Mesendoderm (in vitro differentiated cells): ENCODE measurements around the gene ITFG2.

Source experiments
- DNase-seq: peaks from one replicate; pipeline ENCODE4 v3.0.0; 2013
- H2AK5ac ChIP-seq: 2 replicates; pipeline ENCODE4 v1.6.1; 2013; ENCODE audit warnings: low read length, inconsistent platforms
- H2BK120ac ChIP-seq: 2 replicates; pipeline ENCODE4 v1.6.1; 2013; ENCODE audit warnings: low read depth, mild to moderate bottlenecking, low read length, moderate library complexity, mixed read lengths
- H2BK15ac ChIP-seq: replicated peaks from 2 replicates; pipeline ENCODE4 v1.6.1; 2013; ENCODE audit warnings: low read depth, mild to moderate bottlenecking, moderate library complexity
- H2BK5ac ChIP-seq: 2 replicates; pipeline ENCODE4 v1.6.1; 2013; ENCODE audit warnings: low read length, inconsistent platforms
- H3K18ac ChIP-seq: 2 replicates; pipeline ENCODE4 v1.6.1; 2013; ENCODE audit warnings: mild to moderate bottlenecking, low read length, mixed read lengths
- H3K23ac ChIP-seq: one replicate; pipeline ENCODE4 v1.6.1; 2013; ENCODE audit warnings: low read length
- H3K27ac ChIP-seq: 2 replicates; pipeline ENCODE4 v1.5.1; 2013; ENCODE audit warnings: low read depth, mild to moderate bottlenecking, inconsistent platforms, low read length, moderate library complexity
- H3K27me3 ChIP-seq: 2 replicates; pipeline ENCODE4 v1.6.1; 2013; ENCODE audit warnings: low read length, control low read depth, mild to moderate bottlenecking, inconsistent platforms; ENCODE audit not compliant: insufficient read depth, poor library complexity
- H3K36me3 ChIP-seq: 2 replicates; pipeline ENCODE4 v1.6.1; 2013; ENCODE audit warnings: low read length, inconsistent platforms; ENCODE audit not compliant: control insufficient read depth, insufficient read depth
- H3K4ac ChIP-seq: one replicate; pipeline ENCODE4 v1.6.1; 2013; ENCODE audit warnings: low read depth, mild to moderate bottlenecking, low read length, moderate library complexity
- H3K4me1 ChIP-seq: 2 replicates; pipeline ENCODE4 v1.6.1; 2013; ENCODE audit warnings: low read depth, low read length, inconsistent platforms; ENCODE audit not compliant: control insufficient read depth
- H3K4me2 ChIP-seq: 2 replicates; pipeline ENCODE4 v1.6.1; 2013; ENCODE audit warnings: low read length
- H3K4me3 ChIP-seq: 2 replicates; pipeline ENCODE4 v1.5.1; 2013; ENCODE audit warnings: mild to moderate bottlenecking, low read length
- H3K56ac ChIP-seq: one replicate; pipeline ENCODE4 v1.6.1; 2013; ENCODE audit warnings: low read length
- H3K79me1 ChIP-seq: 2 replicates; pipeline ENCODE4 v1.6.1; 2013; ENCODE audit warnings: low read length, inconsistent platforms
- H3K79me2 ChIP-seq: 2 replicates; pipeline ENCODE4 v1.6.1; 2013; ENCODE audit warnings: mild to moderate bottlenecking, low read length; ENCODE audit not compliant: control insufficient read depth, insufficient read depth
- H3K9ac ChIP-seq: 2 replicates; pipeline ENCODE4 v1.6.1; 2013; ENCODE audit warnings: low read length, inconsistent platforms
- H4K5ac ChIP-seq: one replicate; pipeline ENCODE4 v1.6.1; 2013; ENCODE audit warnings: low read length
- H4K8ac ChIP-seq: one replicate; pipeline ENCODE4 v1.6.1; 2013; ENCODE audit warnings: low read depth, mild to moderate bottlenecking, control low read depth, low read length, moderate library complexity
- WGBS: extraction: QIAGEN DNeasy Blood & Tissue Kit; methylation state at CpG from one replicate; pipeline ENCODE4 v1.1.7; 2013; ENCODE audit warnings: low lambda C conversion rate, missing lambda C conversion rate; ENCODE audit not compliant: insufficient coverage; ENCODE audit errors: extremely low coverage; 5-methylcytosine and 5-hydroxymethylcytosine counted together

ITFG2 gene

GRCh38 chr12:2804393-2805142 lies 7.9 kb upstream of the ITFG2 start:
- H4K8ac ChIP-seq, result no peak overlapping the region
- no peak overlapping the region for H3K4me2 ChIP-seq
- DNase-seq, result no peak
- no peak overlapping the region for H3K56ac ChIP-seq
- H3K23ac ChIP-seq, result no peak overlapping the region
- no peak overlapping the region for H4K5ac ChIP-seq
- H3K4me3 ChIP-seq, result no peak overlapping the region
- peaks cover 31% of the 10 kb centered on the region for H3K36me3 ChIP-seq
- no peak overlapping the region for H3K18ac ChIP-seq
- no peak overlapping the region for H3K4ac ChIP-seq
- no CpG with 5 or more reads among the region's 5 CpGs for WGBS
- H3K79me1 ChIP-seq, result no peaks in the 10 kb centered on the region
- no peak overlapping the region for H2BK5ac ChIP-seq
- no peak overlapping the region for H2AK5ac ChIP-seq
- H3K27me3 ChIP-seq, result no peaks in the 10 kb centered on the region
- H3K9ac ChIP-seq, result no peak overlapping the region
- H2BK15ac ChIP-seq, result no peak overlapping the region
- H2BK120ac ChIP-seq, result no peak overlapping the region
- H3K79me2 ChIP-seq, result no peaks in the 10 kb centered on the region
- no peak overlapping the region for H3K27ac ChIP-seq
- H3K4me1 ChIP-seq, result no peaks in the 10 kb centered on the region

GRCh38 chr12:2805143-2805520 lies 7.3 kb upstream of the ITFG2 start:
- H3K79me2 ChIP-seq, result no peaks in the 10 kb centered on the region
- no peak overlapping the region for H2BK120ac ChIP-seq
- no peak overlapping the region for H2AK5ac ChIP-seq
- H4K5ac ChIP-seq, result no peak overlapping the region
- H3K4ac ChIP-seq, result no peak overlapping the region
- H3K27ac ChIP-seq, result no peak overlapping the region
- no peak for DNase-seq
- no peaks in the 10 kb centered on the region for H3K27me3 ChIP-seq
- H3K56ac ChIP-seq, result no peak overlapping the region
- H3K79me1 ChIP-seq, result no peaks in the 10 kb centered on the region
- H2BK15ac ChIP-seq, result no peak overlapping the region
- H3K4me1 ChIP-seq, result no peaks in the 10 kb centered on the region
- H4K8ac ChIP-seq, result no peak overlapping the region
- H3K18ac ChIP-seq, result no peak overlapping the region
- H3K23ac ChIP-seq, result no peak overlapping the region
- H3K4me3 ChIP-seq, result no peak overlapping the region
- H3K36me3 ChIP-seq, result peaks cover 28% of the 10 kb centered on the region
- no peak overlapping the region for H3K4me2 ChIP-seq
- no peak overlapping the region for H2BK5ac ChIP-seq
- H3K9ac ChIP-seq, result no peak overlapping the region
- no CpG with 5 or more reads among the region's 2 CpGs for WGBS

- Histone ChIP-seq H2BK120ac (no peak overlapping the region), H3K56ac (no peak overlapping the region), H3K79me1 (no peaks in the 10 kb centered on the region), H2BK15ac (no peak overlapping the region), H2BK5ac (no peak overlapping the region), H4K5ac (no peak overlapping the region), H3K36me3 (peaks cover 16% of the 10 kb centered on the region), H3K4me2 (no peak overlapping the region), H3K4ac (no peak overlapping the region), H3K79me2 (no peaks in the 10 kb centered on the region), H4K8ac (no peak overlapping the region), H3K18ac (no peak overlapping the region), H3K23ac (no peak overlapping the region), H3K27me3 (no peaks in the 10 kb centered on the region), H3K9ac (no peak overlapping the region), H3K27ac (no peak overlapping the region), H3K4me1 (no peaks in the 10 kb centered on the region), H2AK5ac (no peak overlapping the region), H3K4me3 (no peak overlapping the region)
- WGBS, result no CpG with 5 or more reads among the region's 6 CpGs
- DNase-seq, result no peak
Observed at GRCh38 chr12:2806700-2807099, 5.8 kb upstream of the ITFG2 start.

GRCh38 chr12:2811801-2812200 lies 667 bp upstream of the ITFG2 start:
- no peak overlapping the region for H2BK5ac ChIP-seq
- no peaks in the 10 kb centered on the region for H3K36me3 ChIP-seq
- H3K27me3 ChIP-seq, result no peaks in the 10 kb centered on the region
- H3K23ac ChIP-seq, result no peak overlapping the region
- H3K79me1 ChIP-seq, result no peaks in the 10 kb centered on the region
- H3K18ac ChIP-seq, result no peak overlapping the region
- H3K27ac ChIP-seq, result no peak overlapping the region
- no CpG with 5 or more reads among the region's 5 CpGs for WGBS
- H3K4ac ChIP-seq, result no peak overlapping the region
- H2BK15ac ChIP-seq, result no peak overlapping the region
- H3K56ac ChIP-seq, result no peak overlapping the region
- no peak for DNase-seq
- H3K9ac ChIP-seq, result no peak overlapping the region
- H3K79me2 ChIP-seq, result peaks cover 11% of the 10 kb centered on the region
- H3K4me1 ChIP-seq, result no peaks in the 10 kb centered on the region
- no peak overlapping the region for H2AK5ac ChIP-seq
- H4K5ac ChIP-seq, result no peak overlapping the region
- H3K4me3 ChIP-seq, result no peak overlapping the region
- no peak overlapping the region for H4K8ac ChIP-seq
- H2BK120ac ChIP-seq, result no peak overlapping the region
- no peak overlapping the region for H3K4me2 ChIP-seq

GRCh38 chr12:2813214-2814185 lies 1.0 kb downstream of the ITFG2 start:
- peak overlapping the region; percentile 40 for H3K27ac ChIP-seq
- no CpG with 5 or more reads among the region's 10 CpGs for WGBS

More at GRCh38 chr12:2813214-2814185, 1.0 kb downstream of the ITFG2 start:
- Histone ChIP-seq H3K4me3 (peak overlapping the region; percentile 20), H3K79me1 (peaks cover 2% of the 10 kb centered on the region), H2BK15ac (no peak overlapping the region), H3K4me1 (no peaks in the 10 kb centered on the region), H2BK5ac (no peak overlapping the region), H3K4me2 (peak overlapping the region; percentile 58), H4K8ac (no peak overlapping the region), H3K36me3 (no peaks in the 10 kb centered on the region), H3K23ac (no peak overlapping the region), H3K4ac (no peak overlapping the region), H2AK5ac (no peak overlapping the region), H3K18ac (no peak overlapping the region), H3K27me3 (no peaks in the 10 kb centered on the region), H2BK120ac (no peak overlapping the region), H3K56ac (peak overlapping the region; percentile 83), H3K79me2 (peaks cover 11% of the 10 kb centered on the region), H4K5ac (no peak overlapping the region), H3K9ac (peak overlapping the region; percentile 95)
- DNase-seq, result peak; percentile 85
